Testis (tissue), 3 donors: Measurements from ENCODE around the gene CCDC102A. TPM values are rescaled to one million over a fixed set of nuclear protein-coding genes. Genes with fewer than 3 reads are reported as not detected.

ENCODE experiments used
- DNase-seq: peaks from one replicate; pipeline ENCODE4 v3.0.0-alpha.2; 2019
- H3K27ac ChIP-seq, 2 donors: fragments of 200-600 bp; sonication (generic); one replicate each; pipeline ENCODE4 v1.5.1; 2019
- H3K27me3 ChIP-seq: fragments of 200-600 bp; sonication (generic); one replicate; pipeline ENCODE4 v1.5.1; 2019
- H3K36me3 ChIP-seq: fragments of 200-600 bp; sonication (generic); one replicate; pipeline ENCODE4 v1.5.1; 2017; ENCODE audit warnings: low read depth; ENCODE audit errors: missing control alignments
- H3K4me1 ChIP-seq: fragments of 200-600 bp; sonication (generic); one replicate; pipeline ENCODE4 v1.5.1; 2019
- H3K4me3 ChIP-seq, 2 donors: fragments of 200-600 bp; sonication (generic); one replicate each; pipeline ENCODE4 v1.5.1; 2017 to 2019
- H3K9me3 ChIP-seq: fragments of 200-600 bp; sonication (generic); one replicate; pipeline ENCODE4 v1.5.1; 2017
- CTCF ChIP-seq, 3 experiments: fragments of 450-650 bp in 2 of 3; fragments of 200-600 bp in 1 of 3; sonication (generic) in 1 of 3; IDR thresholded peaks; one replicate each; pipeline ENCODE4 v1.5.1; 2016 to 2019; ENCODE audit warnings: antibody characterized with exemption in 3 of 3, mild to moderate bottlenecking in 2 of 3, moderate library complexity in 1 of 3
- POLR2A ChIP-seq: fragments of 450-650 bp; IDR thresholded peaks from one replicate; pipeline ENCODE4 v1.6.1; 2017; ENCODE audit warnings: antibody characterized with exemption, mild to moderate bottlenecking, moderate library complexity
- WGBS, 2 donors: methylation state at CpG; one replicate each; pipeline ENCODE4 v1.1.5; 2018; 5-methylcytosine and 5-hydroxymethylcytosine counted together
- intact Hi-C: fragments of 100-400 bp; cut with DNase I; formaldehyde crosslinking; loops from one replicate; pipeline ENCODE4 v1.15.1; 2023; ENCODE audit warnings: low total_unique reads
- polyA plus RNA-seq: library from polyadenylated mRNA; stranded (reverse); fragments of 350-450 nt; fragmentation: Illumina TruSeq; extraction: RNeasy Lipid Tissue Mini Kit (QIAGEN cat#74804); gene quantifications from one replicate; pipeline ENCODE4 v1.2.3, GENCODE V29; 2014; ENCODE audit warnings: low read depth, low replicate concordance; ENCODE audit not compliant: insufficient read depth
- total RNA-seq, 2 donors: library from RNA; depleted of rRNA; stranded (reverse); fragments of >200 nt; gene quantifications; one replicate each; pipeline ENCODE4 v1.2.3, GENCODE V29; 2016

CCDC102A gene
- total and polyA plus RNA-seq, 3 donors from 2014 or later, result 7.7 to 16.7 (median 13.1) TPM

- TF ChIP-seq POLR2A (no peak), CTCF (IDR thresholded peaks at IDR 0.05) (no peak)
- intact Hi-C loops, result loop anchor here (10.0 kb wide), 1 partner anchor 225 kb away; no protein-coding TSS in a partner anchor
- Histone ChIP-seq H3K9me3 (no peaks in the 10 kb centered on the region), H3K4me3 (peak overlapping the region in 1 of 2 donors; percentile 31), H3K27ac (peak overlapping the region in 1 of 2 donors; percentile 14), H3K4me1 (peaks cover 20% of the 10 kb centered on the region), H3K27me3 (no peaks in the 10 kb centered on the region), H3K36me3 (no peaks in the 10 kb centered on the region)
- WGBS, 2 donors, result 48 to 52% methylated on average over 14 of the region's 14 CpGs
- no peak for DNase-seq
These were observed 6.8 kb downstream of the CCDC102A start for GRCh38 chr16:57529391-57530103.

GRCh38 chr16:57528499-57529390 lies 7.6 kb downstream of the CCDC102A start:
- DNase-seq, result peak; percentile 64
- H3K27me3 ChIP-seq, result no peaks in the 10 kb centered on the region
- no peaks in the 10 kb centered on the region for H3K36me3 ChIP-seq
- no peak overlapping the region for H3K27ac ChIP-seq
- TF ChIP-seq POLR2A, result no peak
- TF ChIP-seq CTCF (IDR thresholded peaks at IDR 0.05), result no peak
- peak overlapping the region; percentile 31 to 36 for H3K4me3 ChIP-seq
- no peaks in the 10 kb centered on the region for H3K9me3 ChIP-seq
- WGBS, 2 donors, result 48 to 66% methylated on average over 55 to 93 of the region's 126 CpGs
- intact Hi-C loops, result loop anchor here (10.0 kb wide), 1 partner anchor 224 kb away; no protein-coding TSS in a partner anchor
- peaks cover 17% of the 10 kb centered on the region for H3K4me1 ChIP-seq

GRCh38 chr16:57527610-57528360 lies 8.6 kb downstream of the CCDC102A start:
- no peaks in the 10 kb centered on the region for H3K9me3 ChIP-seq
- no peak overlapping the region for H3K27ac ChIP-seq
- H3K4me3 ChIP-seq, result peak overlapping the region; percentile 2 to 36
- no peaks in the 10 kb centered on the region for H3K27me3 ChIP-seq
- TF ChIP-seq CTCF (IDR thresholded peaks at IDR 0.05) (no peak), POLR2A (no peak)
- H3K36me3 ChIP-seq, result no peaks in the 10 kb centered on the region
- DNase-seq, result no peak
- intact Hi-C loops, result loop anchor here (10.0 kb wide), 1 partner anchor 223 kb away; no protein-coding TSS in a partner anchor
- 50 to 71% methylated on average over 19 of the region's 19 CpGs for WGBS, 2 donors
- H3K4me1 ChIP-seq, result peaks cover 7% of the 10 kb centered on the region

GRCh38 chr16:57527027-57527426 lies 9.3 kb downstream of the CCDC102A start:
- 81 to 95% methylated on average over 4 of the region's 4 CpGs for WGBS, 2 donors
- no peaks in the 10 kb centered on the region for H3K36me3 ChIP-seq

More at GRCh38 chr16:57527027-57527426, 9.3 kb downstream of the CCDC102A start:
- no peaks in the 10 kb centered on the region for H3K27me3 ChIP-seq
- intact Hi-C loops, result loop anchor here (10.0 kb wide), 1 partner anchor 222 kb away; no protein-coding TSS in a partner anchor
- TF ChIP-seq CTCF (IDR thresholded peaks at IDR 0.05) (no peak), POLR2A (no peak)
- no peaks in the 10 kb centered on the region for H3K9me3 ChIP-seq
- no peak overlapping the region for H3K4me3 ChIP-seq
- peaks cover under 1% of the 10 kb centered on the region for H3K4me1 ChIP-seq
- no peak for DNase-seq
- H3K27ac ChIP-seq, result no peak overlapping the region
